HG02970 (cell line): ENCODE results near the gene MCTP2.

Experiments used
- ATAC-seq: cut with Tn5 transposase; IDR thresholded peaks from one replicate; pipeline ENCODE4 v1.9.1; 2021; ENCODE audit warnings: mild to moderate bottlenecking, moderate library complexity, moderate number of reproducible peaks; ENCODE audit not compliant: unreplicated experiment, low FRiP score

Gene MCTP2

GRCh38 chr15:94259121-94259751 is 27.9 kb downstream of the MCTP2 start:
- ATAC-seq = no peak

GRCh38 chr15:94259863-94260262 is 28.5 kb downstream of the MCTP2 start:
- ATAC-seq = no peak

GRCh38 chr15:94262201-94262600 is 30.8 kb downstream of the MCTP2 start:
- no peak for ATAC-seq

- peak; percentile 70 for ATAC-seq
These were observed 32.2 kb downstream of the MCTP2 start for GRCh38 chr15:94263341-94264273.

- no peak for ATAC-seq
These were observed 33.6 kb downstream of the MCTP2 start for GRCh38 chr15:94265009-94265408.

GRCh38 chr15:94265982-94266381 is 34.6 kb downstream of the MCTP2 start:
- ATAC-seq = no peak

GRCh38 chr15:94266789-94267188 is 35.4 kb downstream of the MCTP2 start:
- no peak for ATAC-seq

GRCh38 chr15:94269954-94270353 is 38.6 kb downstream of the MCTP2 start:
- no peak for ATAC-seq

- ATAC-seq = no peak
These were observed 39.2 kb downstream of the MCTP2 start for GRCh38 chr15:94270570-94270969.

GRCh38 chr15:94272251-94272898 is 41.0 kb downstream of the MCTP2 start:
- ATAC-seq = peak; percentile 75

GRCh38 chr15:94273826-94274225 is 42.5 kb downstream of the MCTP2 start:
- ATAC-seq = no peak

GRCh38 chr15:94274745-94275144 is 43.4 kb downstream of the MCTP2 start:
- no peak for ATAC-seq

GRCh38 chr15:94277485-94277884 is 46.1 kb downstream of the MCTP2 start:
- ATAC-seq = no peak

GRCh38 chr15:94279736-94280135 is 48.4 kb downstream of the MCTP2 start:
- no peak for ATAC-seq

GRCh38 chr15:94280301-94280700 is 48.9 kb downstream of the MCTP2 start:
- ATAC-seq = no peak

GRCh38 chr15:94282269-94283250 is 51.2 kb downstream of the MCTP2 start:
- ATAC-seq = no peak

GRCh38 chr15:94286583-94286982 is 55.2 kb downstream of the MCTP2 start:
- no peak for ATAC-seq

- peak; percentile 96 for ATAC-seq
These were observed 56.5 kb downstream of the MCTP2 start for GRCh38 chr15:94287794-94288246.

- no peak for ATAC-seq
These were observed 59.4 kb downstream of the MCTP2 start for GRCh38 chr15:94290730-94291129.
